ENCODE measurements around the gene RAPGEF4.

Gene RAPGEF4

GRCh38 chr2:173094731-173095130 is 359.1 kb downstream of the RAPGEF4 start:
- no peak for DNase-seq (ENCODE audit: low read depth)

- no peak for DNase-seq (ENCODE audit: low read depth)
Observed at GRCh38 chr2:173095356-173095755, 359.7 kb downstream of the RAPGEF4 start.

GRCh38 chr2:173099271-173099670 is 363.6 kb downstream of the RAPGEF4 start:
- no peak for DNase-seq (ENCODE audit: low read depth)

- no peak for DNase-seq (ENCODE audit: low read depth)
Observed at GRCh38 chr2:173099804-173100203, 364.2 kb downstream of the RAPGEF4 start.

GRCh38 chr2:173101687-173102086 is 366.0 kb downstream of the RAPGEF4 start:
- DNase-seq (ENCODE audit: low read depth), result no peak
